Neural progenitor cell (in vitro differentiated cells): ENCODE measurements around the gene VTI1A.

Experiments
- CTCF ChIP-seq: fragments of 200-600 bp; sonication (generic); IDR thresholded peaks from 2 replicates; pipeline ENCODE4 v1.5.1; 2017; ENCODE audit warnings: antibody characterized with exemption, mild to moderate bottlenecking
- EZH2 ChIP-seq: fragments of 200-600 bp; sonication (generic); IDR thresholded peaks from 2 replicates; pipeline ENCODE4 v1.6.1; 2017; ENCODE audit warnings: antibody characterized with exemption, mild to moderate bottlenecking, moderate library complexity

- no peak for TF ChIP-seq CTCF
- no peak for TF ChIP-seq EZH2
These were observed 43.5 kb downstream of the VTI1A start for GRCh38 chr10:112490545-112490944.
